Kidney epithelial cell (primary cell): Measurements from ENCODE around the gene MYOD1. TPM values are rescaled to one million over a fixed set of nuclear protein-coding genes. Genes with fewer than 3 reads are reported as not detected.
A peak's percentile ranks its signal among the peaks of the same experiment; 100 is the strongest.

ENCODE experiments used
- DNase-seq: peaks from one replicate; pipeline ENCODE4 v3.0.0-alpha.2; 2010; ENCODE audit warnings: low read depth
- H3K27me3 ChIP-seq: 2 replicates; pipeline ENCODE4 v1.6.0; 2011; ENCODE audit warnings: low read length; ENCODE audit not compliant: control insufficient read depth, insufficient read depth
- H3K36me3 ChIP-seq: 2 replicates; pipeline ENCODE4 v1.5.1; 2011; ENCODE audit warnings: low read length; ENCODE audit not compliant: control insufficient read depth, insufficient read depth
- H3K4me3 ChIP-seq: 2 replicates; pipeline ENCODE4 v1.5.1; 2011; ENCODE audit warnings: low read depth, mild to moderate bottlenecking, control low read depth, low read length
- CTCF ChIP-seq: IDR thresholded peaks from 2 replicates; pipeline ENCODE4 v1.5.1; 2011; ENCODE audit warnings: mild to moderate bottlenecking, moderate library complexity, low read length, control low read depth, inconsistent platforms; ENCODE audit not compliant: insufficient read depth, poor library complexity, severe bottlenecking
- total RNA-seq: library from RNA; depleted of rRNA; stranded (reverse); fragments of >200 nt; gene quantifications from 2 replicates; pipeline ENCODE4 v1.2.3, GENCODE V29; 2015

Gene MYOD1
- total RNA-seq, 1 donor from 2014 or later, result not detected

DNA sequence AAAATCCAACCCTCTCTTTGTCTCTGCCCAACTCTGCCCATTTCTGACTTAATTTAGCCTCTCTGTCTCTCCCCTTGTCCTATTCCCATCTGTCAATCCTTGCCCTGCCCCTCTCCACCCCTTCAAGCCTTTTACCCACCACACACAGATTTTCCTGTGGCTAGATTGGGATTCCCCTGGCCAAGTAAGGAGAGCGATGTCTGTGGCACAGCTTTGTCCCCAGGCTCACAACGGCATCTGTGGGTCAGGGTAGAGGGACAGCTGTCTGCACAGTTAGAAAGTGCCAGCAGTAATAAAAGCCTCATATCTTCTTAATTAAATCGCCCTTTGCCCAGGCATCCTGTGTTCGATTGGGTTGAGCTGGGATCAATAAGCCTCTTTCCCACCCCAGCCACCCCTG is 13.9 kb downstream of the MYOD1 start:
- Histone ChIP-seq H3K36me3 (no peaks in the 10 kb centered on the region), H3K27me3 (peaks cover 60% of the 10 kb centered on the region), H3K4me3 (no peak overlapping the region)
- no peak for DNase-seq
- no peak for TF ChIP-seq CTCF

DNA sequence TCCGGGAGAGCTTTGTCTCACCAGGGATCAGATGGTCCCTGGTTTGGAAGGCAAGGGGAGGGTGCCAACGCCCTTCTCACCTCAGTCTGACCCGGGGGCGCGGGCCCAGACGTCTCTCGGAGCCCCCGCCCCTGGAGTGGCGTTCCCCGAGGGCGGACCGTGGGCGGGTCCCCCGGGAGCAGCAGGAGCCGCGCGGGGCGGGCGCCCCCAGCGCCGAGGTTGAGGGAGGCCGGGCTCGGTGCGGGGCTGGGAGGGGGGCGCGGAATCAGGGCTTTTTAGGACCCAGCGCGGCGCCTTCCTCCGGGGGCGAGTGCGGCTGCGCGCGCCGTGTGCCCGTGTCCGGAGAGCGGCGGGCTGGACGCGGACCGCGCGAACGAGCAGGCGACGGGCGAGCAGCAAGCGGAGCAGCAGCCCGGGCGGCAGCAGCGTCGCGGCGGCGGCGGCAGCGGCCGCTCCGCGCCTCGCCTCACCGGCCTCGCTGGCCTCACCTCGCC is 15.1 kb downstream of the MYOD1 start, which contains the start of gene KCNC1:
Gene KCNC1, plus strand, starts transcription at position 364 of the 494 bp plus-strand sequence. CDS start 1,222 bp downstream, outside the sequence.
- TF ChIP-seq CTCF, result no peak
- Histone ChIP-seq H3K4me3 (peak within 1 kb of the TSS; percentile 7), H3K36me3 (no peaks in the 10 kb centered on the region), H3K27me3 (peaks cover 72% of the 10 kb centered on the region)
- DNase-seq, result no peak

GRCh38 chr11:17734986-17735817 is 15.8 kb downstream of the MYOD1 start:
- peak overlapping the region; percentile 7 for H3K4me3 ChIP-seq
- no peaks in the 10 kb centered on the region for H3K36me3 ChIP-seq
- no peak for DNase-seq
- TF ChIP-seq CTCF, result no peak
- peaks cover 79% of the 10 kb centered on the region for H3K27me3 ChIP-seq

DNA sequence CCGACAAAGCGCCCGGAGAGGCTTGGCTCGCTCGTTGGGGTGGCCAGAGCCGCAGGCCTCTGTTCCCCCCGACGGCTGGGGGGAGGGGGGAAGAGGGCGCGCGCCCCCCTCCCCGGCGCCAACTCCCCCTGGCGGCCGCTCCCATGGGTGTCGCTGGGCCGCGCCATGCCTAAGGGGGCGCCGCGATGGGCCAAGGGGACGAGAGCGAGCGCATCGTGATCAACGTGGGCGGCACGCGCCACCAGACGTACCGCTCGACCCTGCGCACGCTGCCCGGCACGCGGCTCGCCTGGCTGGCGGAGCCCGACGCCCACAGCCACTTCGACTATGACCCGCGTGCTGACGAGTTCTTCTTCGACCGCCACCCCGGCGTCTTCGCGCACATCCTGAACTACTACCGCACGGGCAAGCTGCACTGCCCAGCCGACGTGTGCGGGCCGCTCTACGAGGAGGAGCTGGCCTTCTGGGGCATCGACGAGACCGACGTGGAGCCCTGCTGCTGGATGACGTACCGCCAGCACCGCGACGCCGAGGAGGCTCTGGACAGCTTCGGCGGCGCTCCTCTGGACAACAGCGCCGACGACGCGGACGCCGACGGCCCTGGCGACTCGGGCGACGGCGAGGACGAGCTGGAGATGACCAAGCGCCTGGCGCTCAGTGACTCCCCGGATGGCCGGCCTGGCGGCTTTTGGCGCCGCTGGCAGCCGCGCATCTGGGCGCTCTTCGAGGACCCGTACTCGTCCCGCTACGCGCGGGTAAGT is 16.6 kb downstream of the MYOD1 start:
- Histone ChIP-seq H3K36me3 (no peaks in the 10 kb centered on the region), H3K27me3 (peaks cover 82% of the 10 kb centered on the region), H3K4me3 (no peak overlapping the region)
- no peak for TF ChIP-seq CTCF
- DNase-seq, result no peak

GRCh38 chr11:17736579-17736893 is 17.2 kb downstream of the MYOD1 start:
- no peak overlapping the region for H3K4me3 ChIP-seq
- no peaks in the 10 kb centered on the region for H3K36me3 ChIP-seq
- no peak for DNase-seq
- peaks cover 83% of the 10 kb centered on the region for H3K27me3 ChIP-seq
- TF ChIP-seq CTCF, result no peak
